ENCODE measurements around the gene F7.
"Not testable (repeated sequence)": the region's sequence is repeated elsewhere in the genome, so short reads cannot be mapped to it uniquely, and the experiment has no call there.

F7 gene

GRCh38 chr13:113106711-113107351 lies 1.2 kb downstream of the F7 start:
- no peak overlapping the region for H3K27ac ChIP-seq
- no peak for TF ChIP-seq ZFX (IDR thresholded peaks at IDR 0.05; ENCODE audit: borderline replicate concordance)
- TF ChIP-seq CTCF (IDR thresholded peaks at IDR 0.05): no peak

- not testable (repeated sequence) for H3K27ac ChIP-seq
Measured at GRCh38 chr13:113108521-113108920, 2.9 kb downstream of the F7 start.

- no peak for TF ChIP-seq ZFX (IDR thresholded peaks at IDR 0.05; ENCODE audit: borderline replicate concordance)
- TF ChIP-seq CTCF (IDR thresholded peaks at IDR 0.05): no peak
- no peak overlapping the region for H3K27ac ChIP-seq
Measured at GRCh38 chr13:113109151-113110047, 3.8 kb downstream of the F7 start.

GRCh38 chr13:113110048-113110851 lies 4.7 kb downstream of the F7 start:
- TF ChIP-seq CTCF (IDR thresholded peaks at IDR 0.05): no peak
- H3K27ac ChIP-seq: no peak overlapping the region

DNA sequence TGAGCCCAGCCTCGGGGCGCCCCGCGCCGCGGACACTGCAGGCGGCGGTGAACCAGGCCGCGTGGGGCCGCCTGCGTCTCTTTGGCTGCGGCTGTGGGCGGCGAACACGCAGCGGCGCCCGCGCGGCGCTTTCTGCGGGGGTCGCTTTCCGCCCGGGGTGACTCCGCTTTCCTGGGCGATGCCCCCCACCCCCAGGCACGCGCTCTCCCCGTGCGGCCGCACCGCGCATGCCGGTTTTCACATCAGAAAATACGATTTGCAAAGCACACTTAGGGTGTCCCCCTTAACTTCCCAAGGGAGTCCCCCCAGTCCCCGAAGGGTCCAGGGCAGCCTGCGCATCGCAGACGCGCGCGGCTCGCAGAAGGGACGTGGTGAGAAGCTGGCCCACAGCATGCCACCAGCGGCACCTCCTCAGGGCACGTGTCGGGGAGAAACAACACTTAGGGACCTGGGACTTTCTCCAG lies 5.3 kb downstream of the F7 start:
- H3K27ac ChIP-seq: no peak overlapping the region
- TF ChIP-seq CTCF (IDR thresholded peaks at IDR 0.05): no peak
- no peak for TF ChIP-seq ZFX (IDR thresholded peaks at IDR 0.05; ENCODE audit: borderline replicate concordance)

- H3K27ac ChIP-seq: not testable (repeated sequence)
Measured at GRCh38 chr13:113111821-113112220, 6.2 kb downstream of the F7 start.

GRCh38 chr13:113112475-113112874 lies 6.9 kb downstream of the F7 start:
- H3K27ac ChIP-seq: not testable (repeated sequence)

DNA sequence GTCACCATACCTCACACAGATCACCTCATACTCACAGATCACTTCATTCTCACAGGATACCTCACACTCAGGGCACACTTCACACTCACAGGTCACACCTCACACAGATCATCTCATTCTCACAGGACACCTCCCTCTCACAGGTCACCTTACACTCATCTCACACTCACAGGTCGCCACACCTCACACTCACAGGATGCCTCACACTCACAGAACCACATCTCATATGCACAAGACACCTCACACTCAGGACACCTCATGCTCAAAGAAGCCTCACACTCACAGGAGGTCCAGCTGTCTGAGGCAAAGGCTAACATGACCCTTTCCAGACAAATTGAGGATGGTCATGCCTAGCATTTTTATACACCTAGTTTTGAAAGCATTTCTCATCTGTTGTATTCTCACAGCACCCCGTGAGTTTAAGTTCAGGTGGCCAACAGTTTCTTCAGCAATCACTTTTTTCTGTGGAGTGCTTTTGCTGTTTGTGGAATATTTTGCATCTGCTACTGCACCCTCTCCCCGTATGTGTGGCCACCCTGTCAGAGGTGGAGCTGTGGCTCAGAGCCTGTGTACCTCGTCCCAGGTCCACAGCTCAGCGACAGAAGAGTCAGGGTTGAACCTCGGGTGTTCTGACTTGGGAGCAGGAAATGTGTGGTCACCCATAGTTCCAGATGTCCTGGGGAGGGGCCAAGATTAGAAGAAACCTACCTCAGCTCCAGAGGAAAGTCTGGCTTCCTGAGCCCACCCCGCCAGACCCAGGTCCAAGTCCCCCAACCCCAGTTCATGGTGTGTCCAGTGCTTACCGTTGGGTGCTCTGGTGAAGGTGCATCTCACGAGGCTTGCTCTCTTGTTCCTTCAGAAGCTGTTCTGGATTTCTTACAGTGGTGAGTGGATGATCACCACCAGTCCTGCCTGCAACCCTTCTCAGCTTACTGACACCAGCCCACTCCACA lies 7.6 kb downstream of the F7 start:
- no peak for TF ChIP-seq ZFX (IDR thresholded peaks at IDR 0.05; ENCODE audit: borderline replicate concordance)
- TF ChIP-seq CTCF (IDR thresholded peaks at IDR 0.05): no peak
- no peak overlapping the region for H3K27ac ChIP-seq

All from 22Rv1 (cell line).